Testis (tissue), 2 donors: ENCODE results near the gene USE1.

ENCODE experiments used
- CTCF ChIP-seq, 3 experiments: fragments of 450-650 bp in 2 of 3; fragments of 200-600 bp in 1 of 3; sonication (generic) in 1 of 3; IDR thresholded peaks; one replicate each; pipeline ENCODE4 v1.5.1; 2016 to 2019; ENCODE audit warnings: antibody characterized with exemption in 3 of 3, mild to moderate bottlenecking in 2 of 3, moderate library complexity in 1 of 3
- POLR2A ChIP-seq: fragments of 450-650 bp; IDR thresholded peaks from one replicate; pipeline ENCODE4 v1.6.1; 2017; ENCODE audit warnings: antibody characterized with exemption, mild to moderate bottlenecking, moderate library complexity

DNA sequence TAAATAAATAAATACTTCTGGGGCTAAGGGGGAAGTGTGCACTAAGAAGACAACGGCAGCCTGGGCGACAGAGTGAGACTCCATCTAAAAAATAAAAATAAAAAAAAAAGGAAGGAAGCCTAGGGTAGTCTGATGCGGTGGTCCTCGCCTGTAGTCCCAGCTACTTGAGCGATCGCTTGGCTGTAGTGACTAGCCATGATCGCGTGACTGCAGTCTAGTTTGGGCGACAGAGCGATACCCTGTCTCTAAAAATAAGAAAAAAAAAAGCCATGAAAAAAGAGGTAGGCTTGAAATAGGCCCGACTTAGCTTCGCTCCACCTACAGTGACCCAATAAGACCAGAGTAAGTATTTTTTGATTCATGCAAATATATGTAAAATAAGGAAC lies 51.4 kb downstream of the USE1 start:
- TF ChIP-seq CTCF (IDR thresholded peaks at IDR 0.05) (no peak), POLR2A (no peak)
